GM19351 (cell line): ENCODE measurements around the gene CD40.
A peak's percentile ranks its signal among the peaks of the same experiment; 100 is the strongest.
"Not testable (repeated sequence)": the region's sequence is repeated elsewhere in the genome, so short reads cannot be mapped to it uniquely, and the experiment has no call there.

Source experiments
- ATAC-seq: cut with Tn5 transposase; IDR thresholded peaks from one replicate; pipeline ENCODE4 v1.9.1; 2021; ENCODE audit warnings: mild to moderate bottlenecking, moderate library complexity; ENCODE audit not compliant: unreplicated experiment

The CD40 gene

GRCh38 chr20:46091622-46092535 lies 26.2 kb upstream of the CD40 start:
- ATAC-seq: not testable (repeated sequence)

DNA sequence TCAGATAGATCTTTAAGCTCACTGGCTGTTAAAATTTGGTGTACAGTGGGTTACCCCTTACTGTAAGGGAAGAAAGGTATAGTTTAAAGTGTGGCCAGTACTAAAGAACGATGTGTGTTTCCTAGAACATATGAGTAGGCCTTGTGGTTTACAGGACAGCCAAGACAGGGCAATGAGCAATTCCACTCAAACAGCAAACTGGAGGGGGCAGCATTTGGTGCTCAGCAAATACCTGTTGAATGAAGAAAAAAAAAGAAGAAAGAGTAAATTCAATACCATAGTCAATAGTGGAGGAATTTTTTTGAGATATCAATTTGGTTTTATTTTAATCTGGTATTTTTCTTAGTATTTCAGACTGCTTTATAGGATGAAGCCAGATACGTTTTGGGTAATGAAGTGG lies 24.6 kb upstream of the CD40 start:
- ATAC-seq: no peak

GRCh38 chr20:46099491-46100287 lies 18.4 kb upstream of the CD40 start:
- ATAC-seq: no peak

DNA sequence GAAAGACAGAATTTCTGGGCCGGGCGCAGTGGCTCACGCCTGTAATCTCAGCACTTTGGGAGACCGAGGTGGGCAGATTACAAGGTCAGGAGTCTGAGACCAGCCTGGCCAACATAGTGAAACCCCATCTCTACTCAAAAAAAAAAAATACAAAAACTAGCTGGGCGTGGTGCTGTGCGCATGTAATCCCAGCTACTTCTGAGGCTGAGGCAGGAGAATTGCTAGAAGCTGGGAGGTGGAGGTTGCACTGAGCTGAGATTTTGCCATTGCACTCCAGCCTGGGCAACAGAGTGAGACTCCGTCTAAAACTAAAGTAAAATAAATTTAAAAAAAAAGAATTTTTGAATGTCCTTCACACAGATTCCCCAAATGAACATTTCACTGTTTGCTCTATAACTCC lies 17.7 kb upstream of the CD40 start:
- ATAC-seq: not testable (repeated sequence)

GRCh38 chr20:46100988-46101387 lies 17.1 kb upstream of the CD40 start:
- ATAC-seq: no peak

DNA sequence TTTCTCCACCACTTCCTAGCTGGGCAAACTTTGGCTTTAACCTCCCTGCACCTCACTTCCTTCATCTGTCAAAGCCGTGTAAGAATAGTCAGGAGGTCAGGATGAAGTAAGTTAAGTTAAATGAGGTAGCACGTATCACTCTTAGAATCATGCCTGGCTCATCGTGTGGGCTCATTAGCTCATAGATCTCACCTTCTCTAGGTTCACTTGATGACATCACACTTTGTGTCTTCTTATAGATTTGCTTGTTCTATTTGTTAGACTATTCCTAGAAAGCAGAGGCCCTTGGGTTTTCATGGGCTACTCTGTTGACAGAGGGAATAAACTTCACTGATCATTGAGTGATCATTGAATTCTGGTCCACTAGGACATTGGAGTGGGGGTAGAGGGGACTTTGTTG lies 16.2 kb upstream of the CD40 start:
- ATAC-seq: no peak

GRCh38 chr20:46102940-46103339 lies 15.2 kb upstream of the CD40 start:
- no peak for ATAC-seq

GRCh38 chr20:46104262-46104661 lies 13.9 kb upstream of the CD40 start:
- no peak for ATAC-seq

DNA sequence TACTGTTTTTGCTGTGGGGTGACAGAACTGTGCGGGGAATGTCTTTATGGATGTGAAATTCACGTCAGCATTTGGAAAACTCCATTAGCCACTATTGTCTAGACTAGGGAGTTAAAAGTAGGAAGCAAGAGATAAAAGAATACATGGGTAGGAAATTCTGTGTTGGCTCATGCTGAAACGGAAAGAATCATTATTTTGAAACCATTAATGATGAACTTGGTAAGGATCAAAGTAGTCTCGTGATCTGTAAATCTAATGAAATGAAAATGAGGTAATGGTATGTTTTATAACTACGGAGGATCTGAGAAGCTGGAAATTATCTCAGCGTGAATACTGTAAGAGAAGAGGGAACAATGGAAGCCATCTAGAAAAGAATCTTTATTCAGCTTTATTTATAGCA lies 11.1 kb upstream of the CD40 start:
- ATAC-seq: no peak

- peak; percentile 88 for ATAC-seq
Measured at GRCh38 chr20:46108435-46108841, 9.7 kb upstream of the CD40 start.

DNA sequence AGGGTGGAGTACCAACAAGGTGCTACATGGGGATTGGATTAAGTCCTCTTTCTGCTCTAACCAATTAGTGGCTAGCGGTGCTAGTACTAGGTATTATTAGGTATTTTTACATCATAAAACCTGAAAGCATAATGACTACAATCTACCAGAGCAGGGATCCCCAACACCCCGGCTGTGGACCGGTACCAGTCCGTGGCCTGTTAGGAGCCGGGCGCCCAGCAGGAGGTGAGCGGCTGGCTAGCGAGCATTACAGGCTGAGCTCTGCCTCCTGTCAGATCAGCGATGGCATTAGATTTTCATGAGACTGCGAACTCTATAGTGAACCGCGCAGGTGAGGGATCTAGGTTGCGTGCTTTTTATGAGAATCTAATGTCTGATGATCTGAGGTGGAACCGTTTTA lies 9.1 kb upstream of the CD40 start:
- no peak for ATAC-seq

DNA sequence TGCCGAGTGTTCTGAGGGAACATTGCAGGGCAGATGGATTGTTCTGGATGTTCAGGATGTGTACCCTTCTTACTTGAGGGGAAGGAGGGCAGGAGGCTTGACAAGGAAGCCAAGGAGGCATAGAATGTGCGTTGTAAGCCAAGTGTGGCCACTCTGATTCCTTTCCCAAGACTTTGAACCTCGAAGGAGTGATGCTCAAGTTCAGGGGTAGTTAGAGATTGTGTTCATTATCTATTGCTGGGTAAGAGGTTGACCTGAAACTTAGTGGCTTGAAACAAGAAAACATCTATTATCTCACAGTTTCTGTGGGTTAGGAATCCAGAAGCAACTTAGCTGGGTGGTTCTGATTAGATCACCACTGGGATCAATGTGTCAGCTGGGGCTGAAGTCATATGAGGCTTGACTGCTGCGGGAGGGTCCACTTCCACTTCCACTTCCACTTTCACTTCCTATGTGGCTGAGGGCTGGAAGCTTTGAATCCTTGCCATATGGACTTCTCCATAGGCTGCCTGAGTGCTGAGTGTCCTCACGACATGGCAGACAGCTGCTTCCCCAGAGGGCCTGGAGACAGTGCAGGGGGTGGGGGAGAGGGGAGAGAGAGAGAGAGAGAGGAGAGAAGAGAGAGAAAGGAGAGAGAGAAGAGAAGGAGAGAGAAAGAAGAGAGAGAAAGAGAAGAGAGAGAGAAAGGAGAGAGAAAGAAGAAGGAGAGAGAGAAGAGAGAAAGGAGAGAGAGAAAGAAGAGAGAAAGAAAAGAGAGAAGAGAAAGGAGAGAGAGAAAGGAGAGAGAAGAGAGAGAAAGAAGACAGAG lies 6.9 kb upstream of the CD40 start:
- ATAC-seq: peak; percentile 45

- no peak for ATAC-seq
Measured at GRCh38 chr20:46111836-46112212, 6.3 kb upstream of the CD40 start.

DNA sequence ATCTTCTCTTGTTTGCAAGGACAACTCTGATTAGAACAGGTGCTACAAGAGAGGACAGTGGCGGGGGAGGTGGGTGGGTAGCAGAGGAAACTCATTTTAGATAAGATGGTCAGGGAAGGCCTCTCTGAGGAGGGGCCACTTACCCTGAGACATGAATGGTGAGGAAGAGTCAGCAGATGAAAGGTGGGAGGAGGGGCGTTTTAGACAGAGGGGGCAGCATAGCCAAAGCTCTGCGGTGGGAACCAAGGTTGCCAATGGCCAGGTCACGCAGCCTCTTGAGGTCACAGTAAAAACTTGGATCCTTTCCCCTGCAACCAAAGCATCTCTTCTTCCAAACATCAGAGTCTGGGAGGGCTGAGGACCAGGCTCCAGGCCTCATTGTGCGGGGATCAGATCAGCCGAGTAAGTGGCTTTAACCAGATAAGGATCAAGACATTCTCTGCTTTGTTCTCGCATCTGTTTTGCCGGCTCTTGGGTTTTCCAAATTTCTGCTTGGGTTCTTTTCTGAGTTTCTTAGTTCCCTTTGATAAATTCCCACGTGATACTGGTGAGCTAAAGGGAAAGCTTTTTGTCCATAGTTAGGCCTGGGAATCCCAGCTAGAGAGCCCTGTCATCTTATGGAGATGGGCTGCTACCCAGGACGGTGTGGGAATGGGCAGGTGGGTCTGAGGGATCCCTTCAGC lies 5.5 kb upstream of the CD40 start:
- no peak for ATAC-seq

DNA sequence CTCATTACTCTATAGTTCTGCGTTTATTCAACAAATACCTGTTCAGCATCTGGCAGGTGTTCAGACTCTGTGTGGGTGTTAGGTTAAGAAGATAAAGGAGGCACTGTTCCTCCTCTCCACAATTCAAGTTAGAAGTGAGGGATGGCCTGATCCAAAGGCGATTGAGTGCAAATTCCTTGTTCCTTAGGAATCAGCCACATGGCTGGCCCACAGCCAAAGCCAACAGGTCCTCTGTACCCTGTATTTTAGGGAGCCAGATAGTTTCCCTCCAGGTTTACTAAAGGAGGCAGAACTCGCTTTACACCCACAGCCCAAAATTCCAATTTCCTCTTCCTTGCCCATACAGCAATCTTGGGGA lies 5.0 kb upstream of the CD40 start:
- no peak for ATAC-seq

DNA sequence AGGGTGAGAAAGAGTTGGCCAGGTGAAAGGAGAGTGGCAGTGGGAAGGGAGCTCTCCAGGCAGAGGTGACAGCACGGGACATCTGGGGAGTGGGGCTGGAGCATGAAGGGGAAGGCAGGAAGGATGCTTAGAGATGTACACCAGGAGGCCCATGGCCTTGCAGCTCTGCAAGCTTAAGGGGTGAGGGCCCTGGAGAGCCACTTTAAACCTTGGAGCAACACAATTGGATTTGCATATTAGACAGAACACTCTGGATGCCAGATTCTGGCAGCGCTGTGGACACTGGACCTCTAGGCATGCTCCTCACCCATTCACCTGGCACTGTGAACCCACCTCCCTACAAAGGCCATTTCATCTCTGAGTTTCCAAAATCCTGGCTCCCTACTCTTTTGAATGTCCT lies 3.7 kb upstream of the CD40 start:
- ATAC-seq: no peak

- ATAC-seq: peak; percentile 49
Measured at GRCh38 chr20:46118481-46119020, 437 bp downstream of the CD40 start.

GRCh38 chr20:46119028-46119546 lies 973 bp downstream of the CD40 start:
- ATAC-seq: peak; percentile 35

DNA sequence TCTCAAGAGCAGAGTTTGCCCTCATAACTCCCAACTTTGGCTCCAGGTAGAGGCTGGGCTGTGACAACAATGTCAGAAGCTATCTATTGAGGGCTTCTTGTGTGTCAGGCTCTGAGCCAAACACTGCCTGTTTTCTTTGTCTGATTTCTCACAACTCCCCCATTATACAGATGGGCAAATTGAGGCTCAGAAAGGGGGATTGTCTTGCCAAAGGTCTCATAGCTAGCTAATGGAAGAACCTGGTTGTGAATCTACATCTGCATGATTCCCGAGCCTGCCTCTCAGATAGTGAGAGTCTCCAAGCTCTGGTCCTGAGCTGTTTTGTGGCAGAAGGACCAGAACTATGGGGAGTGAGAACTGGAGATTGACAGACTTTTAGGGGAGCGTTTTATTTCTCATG lies 1.4 kb downstream of the CD40 start:
- ATAC-seq: no peak

GRCh38 chr20:46120136-46120535 lies 2.0 kb downstream of the CD40 start:
- ATAC-seq: no peak
